SK-N-SH (cell line): ENCODE data around the gene RAI1. TPM values are rescaled to one million over a fixed set of nuclear protein-coding genes. Genes with fewer than 3 reads are reported as not detected.
A peak's percentile ranks its signal among the peaks of the same experiment; 100 is the strongest.

Experiments used
- CTCF ChIA-PET: fragments of 300-600, 350-600 bp; formaldehyde crosslinking; extraction: SDS; loops from one replicate; lab custom pipeline; 2021; lab: Yijun Ruan, JAX
- POLR2A ChIA-PET: fragments of 350-600 bp; sonication (Branson Sonifier 250); formaldehyde crosslinking; extraction: SDS; loops from one replicate; lab custom pipeline; 2020; ENCODE audit warnings: antibody characterized with exemption, inconsistent platforms; lab: Yijun Ruan, JAX
- DNase-seq: peaks from one replicate; pipeline ENCODE4 v3.0.0; 2012
- H2AFZ ChIP-seq: fragments of 200-600 bp; sonication (generic); 2 replicates; pipeline ENCODE4 v1.8.1; 2016; ENCODE audit warnings: antibody characterized with exemption, mild to moderate bottlenecking, low read depth
- H3F3A ChIP-seq: fragments of 200-600 bp; sonication (generic); replicated peaks from 2 replicates; pipeline ENCODE3; 2016; ENCODE audit warnings: antibody characterized with exemption, mild to moderate bottlenecking; ENCODE audit not compliant: insufficient read depth
- H3K27ac ChIP-seq, 2 experiments: fragments of 200-500 bp in 1 of 2; fragments of 200-600 bp in 1 of 2; sonication (Bioruptor generic) in 1 of 2; sonication (generic), shearing (Covaris generic) in 1 of 2; 2 replicates each; pipeline versions ENCODE4 v1.5.1 to v1.6.1; 2014 to 2016; ENCODE audit warnings: low read depth in 2 of 2, inconsistent platforms in 1 of 2, low read length in 1 of 2, mild to moderate bottlenecking in 1 of 2, mixed read lengths in 1 of 2
- H3K27me3 ChIP-seq: fragments of 200-600 bp; sonication (generic), shearing (Covaris generic); 2 replicates; pipeline ENCODE4 v1.6.1; 2016; ENCODE audit warnings: mixed run types; ENCODE audit not compliant: insufficient read depth
- H3K36me3 ChIP-seq, 2 experiments: fragments of 200-500 bp in 1 of 2; fragments of 200-600 bp in 1 of 2; sonication (Bioruptor generic) in 1 of 2; sonication (generic) in 1 of 2; replicated peaks in 1 of 2; 2 replicates each; pipeline versions ENCODE3 to v1.5.1; 2014 to 2016; ENCODE audit warnings: low read length in 1 of 2, mild to moderate bottlenecking in 1 of 2; ENCODE audit not compliant: insufficient read depth in 2 of 2, control insufficient read depth in 1 of 2
- H3K4me1 ChIP-seq, 2 experiments: fragments of 200-500 bp in 1 of 2; fragments of 200-600 bp in 1 of 2; sonication (Bioruptor generic) in 1 of 2; sonication (generic), shearing (Covaris generic) in 1 of 2; 2 replicates each; pipeline versions ENCODE4 v1.5.1 to v1.6.1; 2014 to 2016; ENCODE audit warnings: low read depth in 1 of 2, low read length in 1 of 2, mixed run types in 1 of 2; ENCODE audit not compliant: insufficient read depth in 2 of 2, control insufficient read depth in 1 of 2
- H3K4me2 ChIP-seq: fragments of 200-600 bp; sonication (generic), shearing (Covaris generic); 2 replicates; pipeline ENCODE4 v1.6.1; 2017; ENCODE audit warnings: mixed run types
- H3K4me3 ChIP-seq, 2 experiments: fragments of 200-500 bp in 1 of 2; fragments of 200-600 bp in 1 of 2; sonication (Bioruptor generic) in 1 of 2; sonication (generic), shearing (Covaris generic) in 1 of 2; 2 replicates each; pipeline versions ENCODE4 v1.5.1 to v1.8.1; 2014 to 2016; ENCODE audit warnings: low read depth in 2 of 2, inconsistent platforms in 1 of 2, low read length in 1 of 2, mild to moderate bottlenecking in 1 of 2, mixed read lengths in 1 of 2, moderate library complexity in 1 of 2
- H3K79me2 ChIP-seq: fragments of 200-600 bp; sonication (generic); 2 replicates; pipeline ENCODE4 v1.8.1; 2017; ENCODE audit warnings: mild to moderate bottlenecking; ENCODE audit not compliant: insufficient read depth
- H3K9ac ChIP-seq: fragments of 200-600 bp; sonication (generic); 2 replicates; pipeline ENCODE4 v1.6.1; 2017; ENCODE audit warnings: mixed run types
- H3K9me2 ChIP-seq: fragments of 200-600 bp; sonication (generic); 2 replicates; pipeline ENCODE4 v1.6.1; 2017; ENCODE audit warnings: mixed run types
- H3K9me3 ChIP-seq: fragments of 200-600 bp; sonication (generic); 2 replicates; pipeline ENCODE4 v1.6.1; 2017; ENCODE audit warnings: mixed run types, mild to moderate bottlenecking, moderate library complexity
- H4K20me1 ChIP-seq: fragments of 200-600 bp; sonication (generic); 2 replicates; pipeline ENCODE4 v1.6.1; 2017; ENCODE audit warnings: mild to moderate bottlenecking, mixed run types; ENCODE audit not compliant: insufficient read depth
- CHD2 ChIP-seq: fragments of 150-350 bp; IDR thresholded peaks from 2 replicates; pipeline ENCODE4 v1.6.1; 2018; ENCODE audit warnings: low read length; ENCODE audit not compliant: partially characterized antibody
- ELF1 ChIP-seq: IDR thresholded peaks from 2 replicates; pipeline ENCODE4 v1.4.0; 2012
- EP300 ChIP-seq, 2 experiments: IDR thresholded peaks; 2 replicates each; pipeline versions ENCODE4 v1.4.0 to v1.6.1; 2012; ENCODE audit warnings: borderline replicate concordance in 1 of 2, low read depth in 1 of 2, low read length in 1 of 2
- EZH2phosphoT487 ChIP-seq: fragments of 200-600 bp; sonication (generic); IDR thresholded peaks from 2 replicates; pipeline ENCODE4 v1.6.1; 2017; ENCODE audit warnings: low read depth, mixed run types, mild to moderate bottlenecking, antibody characterized with exemption, moderate library complexity, borderline replicate concordance
- FOSL2 ChIP-seq: IDR thresholded peaks from 2 replicates; pipeline ENCODE4 v1.4.0; 2012; ENCODE audit warnings: low read depth, mild to moderate bottlenecking, moderate library complexity, borderline replicate concordance
- FOXJ3 ChIP-seq: sonication (generic); formaldehyde crosslinking; IDR thresholded peaks from 2 replicates; pipeline ENCODE4 v1.5.1; 2020; ENCODE audit warnings: mild to moderate bottlenecking, missing genetic modification reagents
- GABPA ChIP-seq: IDR thresholded peaks from 2 replicates; pipeline ENCODE4 v1.4.0; 2012; ENCODE audit warnings: low read depth, mild to moderate bottlenecking
- GATA2 ChIP-seq: sonication (generic); formaldehyde crosslinking; IDR thresholded peaks from 2 replicates; pipeline ENCODE4 v1.5.0; 2020; ENCODE audit warnings: mild to moderate bottlenecking, missing genetic modification reagents
- JUND ChIP-seq: IDR thresholded peaks from 2 replicates; pipeline ENCODE4 v1.4.0; 2012
- MXI1 ChIP-seq: IDR thresholded peaks from 2 replicates; pipeline ENCODE4 v1.6.1; 2012; ENCODE audit warnings: mild to moderate bottlenecking, low read depth, low read length, improper control_type of control experiment
- NFIC ChIP-seq: IDR thresholded peaks from 2 replicates; pipeline ENCODE4 v1.4.0; 2012; ENCODE audit warnings: borderline replicate concordance
- NRF1 ChIP-seq: IDR thresholded peaks from 2 replicates; pipeline ENCODE4 v1.6.1; 2012; ENCODE audit warnings: low read depth, mild to moderate bottlenecking, low read length
- POLR2AphosphoS5 ChIP-seq: IDR thresholded peaks from 2 replicates; pipeline ENCODE4 v1.6.1; 2012; ENCODE audit warnings: low read depth, low read length
- RAD21 ChIP-seq: IDR thresholded peaks from 2 replicates; pipeline ENCODE4 v1.6.1; 2012; ENCODE audit warnings: mild to moderate bottlenecking, low read length
- RCOR1 ChIP-seq: fragments of 150-350 bp; IDR thresholded peaks from 2 replicates; pipeline ENCODE4 v1.6.1; 2017; ENCODE audit warnings: antibody characterized with exemption, low read length
- REST ChIP-seq: IDR thresholded peaks from 2 replicates; pipeline ENCODE4 v1.6.1; 2012; ENCODE audit warnings: mild to moderate bottlenecking, low read depth, low read length, moderate library complexity
- RXRA ChIP-seq: IDR thresholded peaks from 2 replicates; pipeline ENCODE4 v1.4.0; 2012; ENCODE audit warnings: low read depth, mild to moderate bottlenecking, borderline replicate concordance
- SMC3 ChIP-seq: IDR thresholded peaks from 2 replicates; pipeline ENCODE4 v1.6.1; 2012; ENCODE audit warnings: low read depth, low read length, improper control_type of control experiment
- TEAD4 ChIP-seq: IDR thresholded peaks from 2 replicates; pipeline ENCODE4 v1.4.0; 2012; ENCODE audit warnings: mild to moderate bottlenecking, borderline replicate concordance; ENCODE audit not compliant: insufficient read depth
- WGBS: methylation state at CpG from one replicate; pipeline ENCODE4 v1.1.6; 2017; ENCODE audit warnings: low lambda C conversion rate; 5-methylcytosine and 5-hydroxymethylcytosine counted together
- polyA plus RNA-seq, 3 experiments: library from polyadenylated mRNA; depleted of rRNA; stranded (reverse); fragments of >200 nt; gene quantifications; 2 replicates each; pipeline ENCODE4 v1.2.3, GENCODE V29; 2012
- TF ChIP-seq, protein P1 (sequence below): fragments of 150-350 bp; IDR thresholded peaks from 2 replicates; pipeline ENCODE4 v1.6.1; 2017; ENCODE audit warnings: antibody characterized with exemption, low read length, low read depth, borderline replicate concordance

RAI1 gene
- polyA plus RNA-seq, 1 of the 3 experiments (the other 2 are of a cell fraction): 4.7 TPM

GRCh38 chr17:17778308-17779014 lies 97.2 kb downstream of the RAI1 start:
- Histone ChIP-seq H3K36me3 (no peaks in the 10 kb centered on the region), H3K9me2 (no peaks in the 10 kb centered on the region), H3K4me3 (no peak overlapping the region), H4K20me1 (peaks cover 85% of the 10 kb centered on the region), H3K4me1 (peaks cover 11 to 48% of the 10 kb centered on the region in 2 experiments; a peak in 3 of 4 replicates), H2AFZ (no peak overlapping the region), H3K9me3 (no peaks in the 10 kb centered on the region), H3K79me2 (peaks cover 15% of the 10 kb centered on the region), H3K4me2 (no peak overlapping the region), H3F3A (no peaks in the 10 kb centered on the region), H3K27ac (peak overlapping the region in 1 of 2 experiments; percentile 85; a peak in 2 of 4 replicates), H3K27me3 (no peaks in the 10 kb centered on the region), H3K9ac (no peak overlapping the region)
- TF ChIP-seq RXRA (no peak), FOSL2 (no peak), GATA2 (CRISPR knock-in tag) (no peak), SMC3 (no peak), REST (no peak), TEAD4 (no peak), EP300 (IDR thresholded peaks at IDR 0.05; ENCODE audit: borderline replicate concordance in 1 of 2, low read depth in 1 of 2, low read length in 1 of 2) (peak in 1 of 2 experiments; percentile 67; a peak in 1 of 4 replicates), MXI1 (no peak), EZH2phosphoT487 (no peak), CHD2 (peak; percentile 14), RCOR1 (peak; percentile 61; the same call in 1 of the 2 replicates)
- peak; percentile 68 for DNase-seq
- POLR2A ChIA-PET: no interaction called here
- WGBS: 76% methylated on average over 6 of the region's 8 CpGs
- CTCF ChIA-PET: interaction anchor here (1.8 to 2.1 kb wide), 2 partner anchors 37 to 82 kb away, joined by 4 to 6 read pairs; no protein-coding TSS in a partner anchor

DNA sequence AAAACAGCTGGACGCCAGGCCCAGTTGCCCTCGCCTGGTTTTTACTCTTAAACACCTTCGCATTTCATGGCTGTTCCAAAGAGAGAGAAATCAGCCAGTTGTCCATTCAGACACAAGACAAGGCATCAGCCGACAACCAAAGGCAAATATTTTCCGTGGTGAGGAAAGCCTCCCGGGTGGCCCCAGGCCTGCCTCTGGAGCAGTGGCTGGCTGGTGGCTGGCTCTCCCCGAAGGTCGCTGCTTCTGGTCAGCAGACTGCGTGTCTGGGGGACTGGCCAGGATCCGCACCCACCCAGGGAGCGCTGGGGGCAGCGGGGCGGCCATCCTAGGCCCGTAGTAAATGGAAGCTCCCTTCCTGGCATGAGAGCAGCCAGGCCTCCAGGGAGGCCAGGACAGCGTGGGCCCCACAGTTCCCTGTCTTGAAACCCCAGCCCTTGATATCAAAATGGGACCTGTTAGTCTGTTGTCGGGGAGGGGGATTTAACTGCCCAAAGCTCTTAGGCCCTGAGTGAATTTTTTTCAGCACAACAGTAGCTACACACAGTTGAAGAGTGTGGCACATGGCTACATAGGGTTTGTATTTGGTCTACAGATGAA lies 97.9 kb downstream of the RAI1 start:
- CTCF ChIA-PET: interaction anchor here (0.7 to 1.8 kb wide), 3 partner anchors 8 to 38 kb away, joined by 3 to 4 read pairs (median 4); no protein-coding TSS in a partner anchor
- POLR2A ChIA-PET: no interaction called here
- H3K9me2 ChIP-seq: no peaks in the 10 kb centered on the region
- no peak overlapping the region for H3K4me3 ChIP-seq
- H3K27me3 ChIP-seq: no peaks in the 10 kb centered on the region
- WGBS: 84% methylated on average over 14 of the region's 16 CpGs
- no peaks in the 10 kb centered on the region for H3F3A ChIP-seq
- H3K79me2 ChIP-seq: peaks cover 15% of the 10 kb centered on the region
- H3K27ac ChIP-seq: peak overlapping the region in 1 of 2 experiments; percentile 85; a peak in 2 of 4 replicates
- H3K4me2 ChIP-seq: no peak overlapping the region
- H3K36me3 ChIP-seq: no peaks in the 10 kb centered on the region
- no peak overlapping the region for H3K9ac ChIP-seq
- H3K9me3 ChIP-seq: no peaks in the 10 kb centered on the region
- DNase-seq: peak; percentile 60
- H3K4me1 ChIP-seq: peaks cover 11 to 52% of the 10 kb centered on the region in 2 experiments; a peak in 3 of 4 replicates
- peaks cover 87% of the 10 kb centered on the region for H4K20me1 ChIP-seq
- no peak overlapping the region for H2AFZ ChIP-seq
- no peak for TF ChIP-seq EZH2phosphoT487
- no peak for TF ChIP-seq FOXJ3 (CRISPR knock-in tag)
- TF ChIP-seq SMC3: no peak
- no peak for TF ChIP-seq RAD21
- no peak for TF ChIP-seq POLR2AphosphoS5
- TF ChIP-seq MXI1: no peak
- TF ChIP-seq ELF1: no peak
- TF ChIP-seq CHD2: no peak
- TF ChIP-seq, protein P1, sequence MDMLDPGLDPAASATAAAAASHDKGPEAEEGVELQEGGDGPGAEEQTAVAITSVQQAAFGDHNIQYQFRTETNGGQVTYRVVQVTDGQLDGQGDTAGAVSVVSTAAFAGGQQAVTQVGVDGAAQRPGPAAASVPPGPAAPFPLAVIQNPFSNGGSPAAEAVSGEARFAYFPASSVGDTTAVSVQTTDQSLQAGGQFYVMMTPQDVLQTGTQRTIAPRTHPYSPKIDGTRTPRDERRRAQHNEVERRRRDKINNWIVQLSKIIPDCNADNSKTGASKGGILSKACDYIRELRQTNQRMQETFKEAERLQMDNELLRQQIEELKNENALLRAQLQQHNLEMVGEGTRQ: no peak
- no peak for TF ChIP-seq TEAD4
- no peak for TF ChIP-seq NFIC
- no peak for TF ChIP-seq GABPA
- no peak for TF ChIP-seq NRF1
- TF ChIP-seq JUND: no peak
